ENCODE results near the gene MZF1. TPM values are rescaled to one million over a fixed set of nuclear protein-coding genes. Genes with fewer than 3 reads are reported as not detected.

The MZF1 gene
- total and polyA plus RNA-seq, 9 of the 15 experiments (the other 6 are each of a cell fraction or from before 2014, with no cell fraction given): 0.31 to 29.3 (median 11.5) TPM

DNA sequence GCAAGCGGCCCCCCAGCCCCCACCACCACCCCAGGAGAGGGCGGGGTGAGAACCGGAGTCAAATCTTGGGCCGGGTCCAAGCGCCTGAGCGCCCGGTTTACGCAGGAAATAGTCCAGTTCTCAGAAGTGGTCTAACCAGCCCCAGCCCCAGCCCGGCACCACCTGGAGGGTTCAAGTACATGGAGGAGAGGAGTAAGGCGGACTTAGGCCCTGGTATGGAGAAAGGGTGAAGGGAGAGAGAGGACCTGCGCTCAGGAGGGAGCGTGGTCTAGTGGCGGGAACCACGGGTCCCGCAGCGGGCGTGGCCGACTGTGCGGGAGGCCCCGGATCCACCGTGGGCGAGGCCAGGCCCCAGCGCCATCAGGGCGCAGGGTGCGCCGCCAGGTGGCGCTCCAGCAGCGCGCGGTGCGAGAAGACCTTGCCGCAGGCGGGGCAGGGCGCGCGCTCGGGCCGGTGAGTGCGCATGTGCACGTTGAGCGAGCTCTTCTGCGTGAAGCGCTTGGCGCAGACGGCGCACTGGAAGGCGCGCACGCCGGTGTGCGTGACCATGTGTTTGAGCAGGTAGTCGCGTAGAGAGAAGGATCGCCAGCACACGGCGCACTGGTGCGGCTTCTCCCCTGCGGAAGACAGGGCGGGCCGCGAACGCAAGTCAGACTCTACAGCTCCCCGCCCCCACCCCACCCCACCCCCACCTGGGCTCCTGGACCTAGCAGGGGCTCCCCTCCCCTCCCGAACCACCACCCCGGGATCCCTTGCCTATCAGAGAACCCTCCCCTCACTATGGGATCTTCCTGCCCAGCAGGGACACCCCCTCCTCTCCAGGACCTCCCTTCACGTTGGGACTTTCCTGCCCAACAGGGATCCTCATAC lies 59.2 kb downstream of the MZF1 start:
- ChIA-PET POLR2A (interaction anchor here (0.6 to 1.0 kb wide), 3 partner anchors 14 to 46 kb away, joined by 3 to 8 read pairs (median 7); partner anchors contain the start of gene TRIM28), CTCF (ENCODE audit: low intra/inter-chr PET ratio) (interaction anchor here (0.9 kb wide), 1 partner anchor 67 kb away, joined by 3 read pairs; no protein-coding TSS in a partner anchor)
- peak overlapping the region; percentile 93 for H2AFZ ChIP-seq (ENCODE audit: low read depth, low read length)
- H3K4me3 ChIP-seq: peak overlapping the region; percentile 53
- H3K9ac ChIP-seq (ENCODE audit: insufficient read depth in 1 of 2, low read depth in 2 of 2, low read length in 2 of 2): peak overlapping the region; percentile 84 to 85
- peak overlapping the region; percentile 99 for H3K4me2 ChIP-seq (ENCODE audit: insufficient read depth, low read length)
- ATAC-seq: peak; percentile 92
- in situ Hi-C loops (cut with MboI) (no loop called here), intact Hi-C loops (cut with micrococcal nuclease) (loop anchor here (5.0 kb wide), 1 partner anchor 332 kb away; the partner anchor contains the start of gene ZNF274)
- H3K27ac ChIP-seq (ENCODE audit: extremely low read depth, low read depth, low read length): peak overlapping the region; percentile 79
- peaks cover 12% of the 10 kb centered on the region for H3K9me1 ChIP-seq (ENCODE audit: control insufficient read depth, insufficient read depth, low read length)
- H3K27me3 ChIP-seq (ENCODE audit: control insufficient read depth in 2 of 2, insufficient read depth in 2 of 2, low read length in 2 of 2): no peaks in the 10 kb centered on the region
- H3K79me2 ChIP-seq (ENCODE audit: control insufficient read depth, insufficient read depth, low read length): peaks cover 41% of the 10 kb centered on the region
- H3K9me3 ChIP-seq (replicated peaks; ENCODE audit: control insufficient read depth, insufficient read depth, low read depth, low read length): no peaks in the 10 kb centered on the region; the same call in 1 of the 2 replicates
- H3K4me1 ChIP-seq (replicated peaks in 1 of 2; ENCODE audit: control insufficient read depth in 2 of 2, insufficient read depth in 2 of 2, low read length in 2 of 2): peaks cover 16 to 73% of the 10 kb centered on the region in 2 experiments
- FAIRE-seq: peak; percentile 90
- 23% methylated on average over 41 of the region's 66 CpGs for WGBS (ENCODE audit: insufficient coverage, low coverage, missing lambda C conversion rate)
- BruUV-seq (replicated peaks): no TSS peak
- H4K20me1 ChIP-seq (replicated peaks; ENCODE audit: control insufficient read depth, insufficient read depth, low read length): no peaks in the 10 kb centered on the region
- peaks cover 31% of the 10 kb centered on the region; the same call in 2 of the 3 replicates for H3K36me3 ChIP-seq (ENCODE audit: control insufficient read depth, insufficient read depth, low read length)
- DNase-seq (ENCODE audit: extremely low read depth in 1 of 4, low spot score in 3 of 4): peak; percentile 91 to 96 (median 92)
- no peak for TF ChIP-seq ZNF146 (CRISPR knock-in tag; IDR thresholded peaks at IDR 0.05; ENCODE audit: unreplicated experiment)
- peak; percentile 60 for TF ChIP-seq EGR1 (conservative IDR thresholded peaks at IDR 0.05)
- TF ChIP-seq, protein P1, sequence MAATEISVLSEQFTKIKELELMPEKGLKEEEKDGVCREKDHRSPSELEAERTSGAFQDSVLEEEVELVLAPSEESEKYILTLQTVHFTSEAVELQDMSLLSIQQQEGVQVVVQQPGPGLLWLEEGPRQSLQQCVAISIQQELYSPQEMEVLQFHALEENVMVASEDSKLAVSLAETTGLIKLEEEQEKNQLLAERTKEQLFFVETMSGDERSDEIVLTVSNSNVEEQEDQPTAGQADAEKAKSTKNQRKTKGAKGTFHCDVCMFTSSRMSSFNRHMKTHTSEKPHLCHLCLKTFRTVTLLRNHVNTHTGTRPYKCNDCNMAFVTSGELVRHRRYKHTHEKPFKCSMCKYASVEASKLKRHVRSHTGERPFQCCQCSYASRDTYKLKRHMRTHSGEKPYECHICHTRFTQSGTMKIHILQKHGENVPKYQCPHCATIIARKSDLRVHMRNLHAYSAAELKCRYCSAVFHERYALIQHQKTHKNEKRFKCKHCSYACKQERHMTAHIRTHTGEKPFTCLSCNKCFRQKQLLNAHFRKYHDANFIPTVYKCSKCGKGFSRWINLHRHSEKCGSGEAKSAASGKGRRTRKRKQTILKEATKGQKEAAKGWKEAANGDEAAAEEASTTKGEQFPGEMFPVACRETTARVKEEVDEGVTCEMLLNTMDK (IDR thresholded peaks at IDR 0.05; ENCODE audit: borderline replicate concordance, insufficient read depth, low read depth, low read length, poor library complexity, severe bottlenecking): peak; percentile 93
- peak; percentile 75; the same call in 1 of the 2 replicates for TF ChIP-seq XRCC5 (IDR thresholded peaks at IDR 0.05; ENCODE audit: low read depth, low read length)
- peak; percentile 78 for TF ChIP-seq MEIS2 (IDR thresholded peaks at IDR 0.05; ENCODE audit: partially characterized antibody)
- peak; percentile 53; the same call in 1 of the 2 replicates for TF ChIP-seq ZBTB1 (CRISPR knock-in tag; IDR thresholded peaks at IDR 0.05; ENCODE audit: borderline replicate concordance, low read depth)
- peak; percentile 76 for TF ChIP-seq ATF7 (IDR thresholded peaks at IDR 0.05)
- TF ChIP-seq ZFX (CRISPR knock-in tag; IDR thresholded peaks at IDR 0.05): peak; percentile 91
- peak; percentile 59; the same call in 1 of the 2 replicates for TF ChIP-seq NCOA6 (IDR thresholded peaks at IDR 0.05)
- TF ChIP-seq REST (IDR thresholded peaks at IDR 0.05; ENCODE audit: borderline replicate concordance): peak; percentile 71
- TF ChIP-seq REST (CRISPR knock-in tag; IDR thresholded peaks at IDR 0.05; ENCODE audit: low read depth): peak; percentile 51; the same call in 1 of the 2 replicates

Data from K562 (cell line).